Measurements from ENCODE around the gene IBSP. TPM values are rescaled to one million over a fixed set of nuclear protein-coding genes. Genes with fewer than 3 reads are reported as not detected.

IBSP gene
- total RNA-seq, 1 donor from 2014 or later, result not detected

- no peak for DNase-seq (ENCODE audit: low read depth)
- Histone ChIP-seq H3K4me3 (ENCODE audit: low read depth, low read length) (no peak overlapping the region), H3K27me3 (ENCODE audit: control insufficient read depth, insufficient read depth, low read length) (no peaks in the 10 kb centered on the region), H3K36me3 (ENCODE audit: control insufficient read depth, insufficient read depth, low read length) (no peaks in the 10 kb centered on the region)
- TF ChIP-seq CTCF (IDR thresholded peaks at IDR 0.05; ENCODE audit: insufficient read depth, low read length, poor library complexity, severe bottlenecking), result no peak
These were observed 50.3 kb downstream of the IBSP start for GRCh38 chr4:87849612-87850011.

GRCh38 chr4:87851332-87851731, 52.0 kb downstream of the IBSP start:
- no peaks in the 10 kb centered on the region for H3K27me3 ChIP-seq (ENCODE audit: control insufficient read depth, insufficient read depth, low read length)
- no peak overlapping the region for H3K4me3 ChIP-seq (ENCODE audit: low read depth, low read length)
- no peak for DNase-seq (ENCODE audit: low read depth)
- H3K36me3 ChIP-seq (ENCODE audit: control insufficient read depth, insufficient read depth, low read length), result no peaks in the 10 kb centered on the region
- no peak for TF ChIP-seq CTCF (IDR thresholded peaks at IDR 0.05; ENCODE audit: insufficient read depth, low read length, poor library complexity, severe bottlenecking)

DNA sequence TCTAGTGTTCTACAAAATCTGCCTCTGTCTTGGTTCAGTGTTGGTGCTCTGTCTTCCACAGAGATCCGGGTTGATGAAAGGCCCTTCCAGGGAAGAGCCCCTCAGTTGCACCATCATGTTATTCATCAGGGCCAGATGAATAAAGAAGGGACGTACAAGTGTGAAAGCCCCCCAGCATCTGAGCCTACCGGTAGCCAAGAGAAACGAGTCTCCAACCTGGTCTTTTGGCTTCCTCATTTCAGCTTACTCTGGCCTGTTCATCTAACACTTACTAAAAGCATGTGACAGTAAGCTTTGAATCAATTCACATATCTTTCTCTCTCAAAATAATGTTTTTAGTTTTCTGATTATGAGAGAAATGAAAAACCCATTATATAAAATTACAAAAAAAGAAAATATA, 52.6 kb downstream of the IBSP start:
- DNase-seq (ENCODE audit: low read depth), result no peak
- no peak overlapping the region for H3K4me3 ChIP-seq (ENCODE audit: low read depth, low read length)
- no peaks in the 10 kb centered on the region for H3K27me3 ChIP-seq (ENCODE audit: control insufficient read depth, insufficient read depth, low read length)
- H3K36me3 ChIP-seq (ENCODE audit: control insufficient read depth, insufficient read depth, low read length), result no peaks in the 10 kb centered on the region
- TF ChIP-seq CTCF (IDR thresholded peaks at IDR 0.05; ENCODE audit: insufficient read depth, low read length, poor library complexity, severe bottlenecking), result no peak

- DNase-seq (ENCODE audit: low read depth), result no peak
- peak; percentile 36 for TF ChIP-seq CTCF (IDR thresholded peaks at IDR 0.05; ENCODE audit: insufficient read depth, low read length, poor library complexity, severe bottlenecking)
These were observed 53.8 kb downstream of the IBSP start for GRCh38 chr4:87853108-87853507.

GRCh38 chr4:87853891-87854290, 54.5 kb downstream of the IBSP start:
- Histone ChIP-seq H3K36me3 (ENCODE audit: control insufficient read depth, insufficient read depth, low read length) (no peaks in the 10 kb centered on the region), H3K27me3 (ENCODE audit: control insufficient read depth, insufficient read depth, low read length) (no peaks in the 10 kb centered on the region), H3K4me3 (ENCODE audit: low read depth, low read length) (no peak overlapping the region)
- TF ChIP-seq CTCF (IDR thresholded peaks at IDR 0.05; ENCODE audit: insufficient read depth, low read length, poor library complexity, severe bottlenecking), result no peak
- no peak for DNase-seq (ENCODE audit: low read depth)

More at GRCh38 chr4:87853108-87853507, 53.8 kb downstream of the IBSP start:
- Histone ChIP-seq H3K4me3 (ENCODE audit: low read depth, low read length) (no peak overlapping the region), H3K36me3 (ENCODE audit: control insufficient read depth, insufficient read depth, low read length) (no peaks in the 10 kb centered on the region), H3K27me3 (ENCODE audit: control insufficient read depth, insufficient read depth, low read length) (no peaks in the 10 kb centered on the region)

GRCh38 chr4:87855559-87855958, 56.2 kb downstream of the IBSP start:
- Histone ChIP-seq H3K36me3 (ENCODE audit: control insufficient read depth, insufficient read depth, low read length) (no peaks in the 10 kb centered on the region), H3K27me3 (ENCODE audit: control insufficient read depth, insufficient read depth, low read length) (no peaks in the 10 kb centered on the region), H3K4me3 (ENCODE audit: low read depth, low read length) (no peak overlapping the region)
- DNase-seq (ENCODE audit: low read depth), result no peak
- no peak for TF ChIP-seq CTCF (IDR thresholded peaks at IDR 0.05; ENCODE audit: insufficient read depth, low read length, poor library complexity, severe bottlenecking)

Data from kidney epithelial cell (primary cell).